HG02885 (cell line): Measurements from ENCODE around the gene MYO15B.

Source experiments
- ATAC-seq: cut with Tn5 transposase; IDR thresholded peaks from one replicate; pipeline ENCODE4 v1.9.1; 2021; ENCODE audit warnings: mild to moderate bottlenecking; ENCODE audit not compliant: unreplicated experiment, poor library complexity

MYO15B gene

DNA sequence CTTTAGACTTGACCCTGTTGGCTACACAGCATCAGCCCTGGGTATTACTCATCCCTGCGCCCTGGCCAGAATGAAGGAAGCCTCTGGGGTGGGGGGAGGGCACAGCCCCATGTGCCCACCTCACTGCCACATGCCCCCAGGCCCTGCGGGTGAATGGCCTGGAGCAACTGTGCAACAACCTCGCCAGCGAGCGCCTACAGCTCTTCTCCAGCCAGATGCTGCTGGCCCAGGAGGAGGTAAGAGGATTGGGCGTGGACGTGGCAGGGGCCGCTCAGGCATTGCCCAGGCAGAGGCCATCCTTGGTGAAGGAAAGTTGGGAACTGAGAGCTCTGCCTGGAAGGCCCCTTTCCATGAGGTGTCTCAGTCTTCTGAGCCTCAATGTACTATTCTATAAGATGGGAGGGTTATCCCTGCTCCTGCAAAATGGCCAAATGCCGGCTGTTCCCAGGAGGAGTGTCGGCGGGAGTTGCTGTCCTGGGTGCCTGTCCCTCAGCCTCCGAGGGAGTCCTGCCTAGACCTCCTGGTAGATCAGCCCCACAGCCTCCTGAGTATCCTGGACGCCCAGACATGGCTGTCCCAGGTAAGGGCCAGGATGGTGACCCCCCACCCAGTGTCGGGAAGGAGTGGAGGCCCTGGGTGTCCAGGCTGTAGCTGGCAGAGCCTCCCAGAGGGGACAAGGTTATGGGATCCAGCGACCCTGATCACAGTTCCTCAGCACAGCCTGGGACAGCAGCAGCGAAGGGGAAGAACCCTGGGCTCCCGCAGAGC lies 8.9 kb downstream of the MYO15B start:
- ATAC-seq = no peak

DNA sequence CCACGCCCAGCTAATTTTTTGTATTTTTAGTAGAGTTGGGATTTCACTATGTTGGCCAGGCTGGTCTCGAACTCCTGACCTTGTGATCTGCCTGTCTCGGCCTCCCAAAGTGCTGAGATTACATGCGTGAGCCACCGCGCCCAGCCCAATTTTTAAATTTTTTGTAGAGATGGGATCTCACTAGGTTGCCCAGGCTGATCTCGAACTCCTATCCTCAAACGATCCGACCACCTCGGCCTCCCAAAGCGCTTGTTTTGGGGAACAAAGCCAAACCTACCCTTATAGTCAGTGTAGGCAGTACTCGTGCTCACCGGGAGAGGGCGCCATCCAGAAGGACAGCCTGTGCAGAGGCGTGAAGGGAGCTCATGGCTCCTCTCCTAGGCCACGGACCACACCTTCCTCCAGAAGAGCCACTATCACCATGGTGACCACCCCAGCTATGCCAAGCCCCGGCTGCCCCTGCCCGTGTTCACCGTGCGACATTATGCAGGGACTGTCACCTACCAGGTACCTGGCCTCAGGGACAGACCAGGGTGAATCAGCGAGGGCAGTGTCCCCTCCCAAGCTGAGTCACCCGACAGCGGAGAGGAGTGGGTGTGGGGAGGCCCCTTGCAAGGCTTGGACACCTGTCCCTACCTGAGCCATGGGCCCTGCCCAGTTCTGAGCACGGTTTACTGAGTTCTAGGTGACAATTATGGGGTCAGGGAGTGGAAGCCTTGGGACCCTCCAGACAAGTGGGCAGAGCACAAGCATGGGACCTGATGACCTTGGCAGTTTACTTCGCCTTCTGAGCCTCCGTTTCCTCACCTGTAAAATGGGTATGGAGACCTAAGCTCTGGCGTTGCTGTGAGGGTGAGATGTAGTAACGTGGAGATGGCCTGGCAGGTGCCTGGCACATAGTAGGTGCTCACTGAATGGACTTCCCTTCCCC lies 13.7 kb downstream of the MYO15B start:
- ATAC-seq = no peak

- no peak for ATAC-seq
Measured at GRCh38 chr17:75602644-75603043, 15.0 kb downstream of the MYO15B start.

GRCh38 chr17:75603123-75603522 lies 15.5 kb downstream of the MYO15B start:
- ATAC-seq = no peak

DNA sequence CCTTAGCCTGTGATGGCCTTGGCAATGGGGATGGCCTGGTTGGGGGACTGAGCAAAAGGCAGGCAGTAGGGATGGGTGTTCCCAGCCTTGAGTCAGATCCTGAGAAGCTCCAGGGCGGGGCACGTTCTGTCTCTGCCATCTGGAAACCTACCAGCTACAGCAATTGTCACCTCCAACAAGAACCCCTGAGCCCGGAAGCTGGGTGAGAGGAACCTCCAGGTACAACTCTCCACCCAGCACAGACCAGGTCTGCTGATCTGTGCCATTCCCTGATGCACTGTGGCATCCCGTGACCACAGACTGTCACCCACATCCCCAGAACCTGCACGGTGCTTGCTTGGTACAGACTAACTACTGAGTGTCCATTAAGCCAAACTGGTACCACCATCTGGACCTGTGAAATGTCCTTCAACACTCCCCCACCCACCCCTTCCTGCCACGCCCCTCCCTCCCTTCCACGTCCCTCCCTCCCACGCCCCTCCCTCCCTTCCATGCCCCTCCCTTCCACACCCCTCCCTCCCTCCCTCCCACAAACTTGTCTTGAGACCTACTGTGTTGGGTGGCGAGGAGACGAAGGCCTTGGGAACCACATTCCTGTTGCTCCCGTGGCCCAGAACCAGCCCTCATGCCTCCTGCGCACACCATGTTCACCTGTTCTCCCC lies 16.6 kb downstream of the MYO15B start:
- no peak for ATAC-seq

GRCh38 chr17:75605790-75606189 lies 18.2 kb downstream of the MYO15B start:
- no peak for ATAC-seq

- no peak for ATAC-seq
Measured at GRCh38 chr17:75607086-75607485, 19.5 kb downstream of the MYO15B start.

DNA sequence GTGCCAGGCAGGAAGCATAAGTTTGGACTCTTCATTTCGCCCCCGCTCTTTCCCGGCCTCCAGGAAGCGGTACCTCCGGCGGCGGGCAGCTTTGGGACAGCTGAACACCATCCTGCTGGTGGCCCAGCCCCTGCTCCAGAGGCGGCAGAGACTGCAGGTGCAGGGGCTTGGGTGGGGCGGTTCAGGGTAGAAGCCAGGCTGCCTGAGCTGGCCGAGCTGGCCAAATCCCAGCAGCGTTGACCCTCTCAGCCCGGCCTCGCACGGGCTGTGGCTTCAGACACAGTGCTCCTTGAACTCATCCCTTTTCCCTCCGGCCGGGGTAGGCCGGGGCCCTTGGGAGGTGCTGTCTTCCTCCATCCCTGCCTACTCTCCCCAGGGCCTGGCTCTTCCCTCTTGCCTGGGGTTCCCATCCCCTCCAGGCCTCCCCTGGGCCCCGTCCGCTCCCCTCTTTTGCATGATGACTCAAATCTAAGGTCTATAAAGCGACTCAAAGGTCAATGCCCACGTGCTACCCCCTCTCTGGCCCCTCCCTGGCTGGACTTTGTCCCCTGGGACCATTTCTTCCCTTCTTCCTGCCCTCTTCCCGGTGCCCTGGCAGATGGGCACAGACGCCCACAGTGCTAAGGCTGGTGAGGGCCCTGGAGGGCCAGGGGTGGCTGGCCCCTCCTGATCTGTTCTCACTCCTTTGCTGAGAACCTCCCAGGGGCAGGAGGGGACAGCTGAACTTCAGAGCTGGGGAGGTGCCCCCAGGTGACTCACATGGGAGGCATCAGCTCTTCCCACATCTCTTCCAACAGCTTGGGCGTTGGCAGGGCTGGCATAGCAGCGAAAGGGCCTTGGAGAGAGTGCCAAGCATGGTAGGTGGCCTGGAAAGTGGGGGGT lies 22.7 kb downstream of the MYO15B start:
- no peak for ATAC-seq

DNA sequence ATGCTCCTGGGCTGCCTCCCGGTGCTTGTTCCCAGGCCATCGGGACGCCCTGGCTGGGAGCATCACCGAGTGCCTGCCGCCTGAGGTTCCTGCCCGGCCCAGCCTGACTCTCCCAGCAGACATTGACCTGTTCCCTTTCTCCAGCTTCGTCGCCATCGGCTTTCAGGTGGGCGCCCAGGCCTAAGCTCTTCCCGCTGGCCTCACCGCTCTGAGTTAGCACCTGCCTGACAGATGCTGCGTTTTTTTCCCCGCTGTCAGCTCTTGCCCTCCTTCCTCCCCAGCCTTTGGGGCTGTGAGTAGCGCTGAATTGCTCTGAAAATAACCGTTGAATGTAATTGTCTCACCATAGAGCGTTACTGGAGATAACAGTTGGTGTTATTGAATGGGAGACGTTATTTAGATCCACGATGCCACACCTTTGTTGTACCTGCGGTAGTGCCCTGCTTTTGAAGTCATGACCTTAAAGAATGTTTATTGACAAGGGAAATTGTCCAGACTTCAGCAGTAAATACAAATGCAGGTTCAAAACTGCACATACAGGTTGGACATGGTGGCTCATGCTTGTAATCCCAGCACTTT lies 24.3 kb downstream of the MYO15B start:
- no peak for ATAC-seq

DNA sequence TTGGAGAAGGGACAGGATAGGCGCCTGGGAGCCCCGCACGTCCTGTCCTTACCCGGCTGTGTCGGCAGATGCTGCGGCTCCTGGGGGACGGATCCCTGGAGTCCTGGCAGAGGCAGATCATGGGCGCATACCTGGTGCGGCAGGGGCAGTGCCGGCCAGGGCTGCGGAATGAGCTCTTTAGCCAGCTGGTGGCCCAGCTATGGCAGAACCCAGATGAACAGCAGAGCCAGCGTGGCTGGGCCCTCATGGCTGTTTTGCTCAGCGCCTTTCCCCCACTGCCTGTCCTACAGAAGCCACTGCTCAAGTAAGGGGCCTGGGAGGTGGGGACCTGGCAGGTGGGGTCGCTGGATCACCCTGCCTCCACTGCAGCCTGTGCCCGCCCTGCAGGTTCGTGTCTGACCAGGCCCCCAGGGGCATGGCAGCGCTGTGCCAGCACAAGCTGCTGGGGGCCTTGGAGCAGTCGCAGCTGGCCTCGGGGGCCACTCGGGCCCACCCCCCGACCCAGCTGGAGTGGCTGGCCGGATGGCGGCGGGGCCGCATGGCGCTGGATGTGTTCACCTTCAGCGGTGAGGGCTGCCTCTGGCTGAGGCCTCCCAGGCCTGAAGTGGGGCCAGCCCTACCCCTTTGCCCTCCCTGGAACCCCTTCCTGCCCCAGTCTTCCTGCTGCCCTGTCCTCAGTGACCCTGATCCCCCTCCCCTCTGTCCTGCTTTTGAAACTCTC lies 25.5 kb downstream of the MYO15B start:
- no peak for ATAC-seq

- ATAC-seq = no peak
Measured at GRCh38 chr17:75614006-75614405, 26.4 kb downstream of the MYO15B start.

- ATAC-seq = no peak
Measured at GRCh38 chr17:75614556-75615270, 27.1 kb downstream of the MYO15B start.

DNA sequence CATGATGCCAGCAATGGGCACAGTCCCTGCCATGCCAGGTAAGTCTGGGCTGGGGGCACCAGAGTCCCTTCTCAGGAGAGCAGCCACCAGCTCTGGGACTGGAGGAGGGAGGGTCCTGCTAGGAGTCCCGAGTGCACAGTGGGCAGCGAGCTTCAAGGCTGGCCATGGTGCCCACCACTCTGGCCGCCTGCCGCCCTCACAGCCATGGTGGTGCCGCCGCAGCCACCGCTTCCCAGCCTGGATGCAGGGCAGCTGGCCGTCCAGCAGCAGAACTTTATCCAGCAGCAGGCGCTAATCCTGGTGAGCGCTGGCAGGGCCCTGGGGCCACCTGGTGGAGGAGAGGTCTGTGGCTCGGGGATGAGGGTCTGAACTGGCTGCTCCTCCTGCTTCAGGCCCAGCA lies 27.7 kb downstream of the MYO15B start:
- no peak for ATAC-seq

DNA sequence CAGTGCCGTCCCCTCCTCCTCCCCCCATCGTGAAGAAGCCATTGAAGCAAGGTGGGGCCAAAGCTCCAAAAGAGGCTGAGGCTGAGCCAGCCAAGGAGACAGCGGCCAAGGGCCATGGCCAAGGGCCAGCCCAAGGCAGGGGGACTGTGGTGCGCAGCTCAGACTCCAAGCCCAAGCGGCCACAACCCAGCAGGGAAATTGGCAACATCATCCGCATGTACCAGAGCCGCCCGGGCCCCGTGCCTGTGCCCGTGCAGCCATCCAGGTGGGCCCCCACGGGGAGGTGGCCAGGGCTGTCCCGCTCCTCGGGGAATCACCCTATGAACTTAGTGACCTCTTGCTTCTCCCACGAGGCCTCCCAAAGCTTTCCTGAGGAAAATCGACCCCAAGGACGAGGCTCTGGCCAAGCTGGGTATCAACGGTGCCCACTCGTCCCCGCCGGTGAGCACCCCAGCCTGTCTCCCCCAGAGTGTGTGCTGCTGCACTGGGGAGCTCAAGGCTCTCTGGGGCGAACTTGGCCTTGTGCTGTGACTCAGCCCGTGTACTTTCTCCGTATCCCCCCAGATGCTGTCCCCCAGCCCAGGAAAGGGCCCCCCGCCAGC lies 29.0 kb downstream of the MYO15B start:
- ATAC-seq = no peak

GRCh38 chr17:75617218-75617617 lies 29.6 kb downstream of the MYO15B start:
- no peak for ATAC-seq

DNA sequence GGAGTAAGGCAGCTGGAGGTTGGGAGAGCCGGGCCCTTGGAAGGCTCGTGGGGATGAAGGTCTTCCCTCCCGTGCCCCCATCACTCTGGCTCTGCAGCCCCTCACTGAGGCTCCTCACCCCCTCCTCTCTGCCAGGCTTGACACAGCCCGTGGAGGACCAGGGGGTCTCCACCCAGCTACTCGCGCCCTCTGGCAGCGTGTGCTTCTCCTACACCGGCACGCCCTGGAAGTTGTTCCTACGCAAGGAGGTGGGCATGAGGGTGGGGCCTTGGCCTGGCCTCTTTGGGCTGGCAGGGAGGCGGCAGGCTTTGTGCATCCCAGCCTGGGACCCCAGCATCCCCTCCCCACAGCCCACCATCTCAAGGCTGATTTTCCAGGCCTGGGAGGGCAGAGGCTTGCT lies 30.1 kb downstream of the MYO15B start:
- ATAC-seq = no peak

GRCh38 chr17:75619506-75620431 lies 32.2 kb downstream of the MYO15B start:
- ATAC-seq = no peak
